T-helper 9 cell (primary cell): ENCODE results near the gene PGRMC1.
A peak's percentile ranks its signal among the peaks of the same experiment; 100 is the strongest.
"Not testable (repeated sequence)": the region's sequence is repeated elsewhere in the genome, so short reads cannot be mapped to it uniquely, and the experiment has no call there.

Source experiments
- DNase-seq: peaks from one replicate; pipeline ENCODE4 v3.0.0-alpha.2; 2020

PGRMC1 gene

GRCh38 chrX:119235051-119235511, 1.0 kb upstream of the PGRMC1 start:
- no peak for DNase-seq

- DNase-seq: peak; percentile 12
Observed at GRCh38 chrX:119236623-119237561, 807 bp downstream of the PGRMC1 start.

GRCh38 chrX:119237562-119237942, 1.5 kb downstream of the PGRMC1 start:
- no peak for DNase-seq

- no peak for DNase-seq
Observed at GRCh38 chrX:119238557-119238956, 2.5 kb downstream of the PGRMC1 start.

- no peak for DNase-seq
Observed at GRCh38 chrX:119240356-119240755, 4.3 kb downstream of the PGRMC1 start.

- DNase-seq: no peak
Observed at GRCh38 chrX:119247702-119248101, 11.6 kb downstream of the PGRMC1 start.

- DNase-seq: no peak
Observed at GRCh38 chrX:119249891-119250290, 13.8 kb downstream of the PGRMC1 start.

GRCh38 chrX:119251386-119251785, 15.3 kb downstream of the PGRMC1 start:
- no peak for DNase-seq

- no peak for DNase-seq
Observed at GRCh38 chrX:119252716-119253115, 16.6 kb downstream of the PGRMC1 start.

GRCh38 chrX:119266364-119266995, 30.4 kb downstream of the PGRMC1 start:
- DNase-seq: no peak

- DNase-seq: not testable (repeated sequence)
Observed at GRCh38 chrX:119267115-119267514, 31.0 kb downstream of the PGRMC1 start.

GRCh38 chrX:119272882-119273419, 36.9 kb downstream of the PGRMC1 start:
- DNase-seq: no peak

GRCh38 chrX:119273420-119274192, 37.5 kb downstream of the PGRMC1 start:
- DNase-seq: peak; percentile 32

GRCh38 chrX:119282347-119282746, 46.3 kb downstream of the PGRMC1 start:
- DNase-seq: not testable (repeated sequence)

GRCh38 chrX:119288890-119289393, 52.9 kb downstream of the PGRMC1 start:
- DNase-seq: no peak

- no peak for DNase-seq
Observed at GRCh38 chrX:119290476-119290875, 54.4 kb downstream of the PGRMC1 start.

- DNase-seq: not testable (repeated sequence)
Observed at GRCh38 chrX:119291246-119291645, 55.2 kb downstream of the PGRMC1 start.

GRCh38 chrX:119292445-119292844, 56.4 kb downstream of the PGRMC1 start:
- DNase-seq: no peak
